MCF 10A (cell line): ENCODE measurements around the gene CTSZ. TPM values are rescaled to one million over a fixed set of nuclear protein-coding genes. Genes with fewer than 3 reads are reported as not detected.
A peak's percentile ranks its signal among the peaks of the same experiment; 100 is the strongest.

Experiments used
- BruUV-seq: library from RNA; stranded (reverse); fragments of 400-500 nt; replicated peaks from 2 replicates; lab custom pipeline; 2021; lab: Mats Ljungman, UMichigan
- CTCF ChIA-PET: fragments of 300-600 bp; sonication (Branson Sonifier 250); formaldehyde crosslinking; extraction: SDS; loops from one replicate; lab custom pipeline; 2021; ENCODE audit warnings: antibody characterized with exemption, inconsistent platforms; lab: Yijun Ruan, JAX
- POLR2A ChIA-PET: fragments of 300-600, 350-650 bp; sonication (Branson Sonifier 250); formaldehyde crosslinking; extraction: SDS; loops from one replicate; lab custom pipeline; 2020; ENCODE audit warnings: antibody characterized with exemption, inconsistent platforms; lab: Yijun Ruan, JAX
- DNase-seq: peaks from one replicate; pipeline ENCODE4 v3.0.0-alpha.2; 2018; ENCODE audit not compliant: unreplicated experiment
- H3K27ac Mint-ChIP-seq: one replicate; pipeline ENCODE4 v1.8.0; 2022; ENCODE audit warnings: mild to moderate bottlenecking, low read depth, mixed read lengths; ENCODE audit not compliant: unreplicated experiment
- H3K27me3 Mint-ChIP-seq: one replicate; pipeline ENCODE4 v1.8.0; 2022; ENCODE audit warnings: mixed read lengths; ENCODE audit not compliant: insufficient read depth, unreplicated experiment
- H3K36me3 Mint-ChIP-seq: one replicate; pipeline ENCODE4 v1.8.0; 2022; ENCODE audit warnings: mild to moderate bottlenecking, moderate library complexity, mixed read lengths; ENCODE audit not compliant: insufficient read depth, unreplicated experiment
- H3K4me1 Mint-ChIP-seq: one replicate; pipeline ENCODE4 v1.8.0; 2022; ENCODE audit warnings: mixed read lengths; ENCODE audit not compliant: insufficient read depth, unreplicated experiment
- H3K4me3 Mint-ChIP-seq: one replicate; pipeline ENCODE4 v1.8.0; 2022; ENCODE audit warnings: mild to moderate bottlenecking, moderate library complexity, mixed read lengths; ENCODE audit not compliant: unreplicated experiment
- H3K9me3 Mint-ChIP-seq: one replicate; pipeline ENCODE4 v1.8.0; 2022; ENCODE audit warnings: mixed read lengths; ENCODE audit not compliant: unreplicated experiment
- CTCF ChIP-seq: fragments of 200-600 bp; IDR thresholded peaks from one replicate; pipeline ENCODE4 v1.8.0; 2022; ENCODE audit warnings: antibody characterized with exemption, mild to moderate bottlenecking; ENCODE audit not compliant: unreplicated experiment
- intact Hi-C: fragments of 100-400 bp; cut with micrococcal nuclease; formaldehyde crosslinking; loops from 2 replicates; pipeline ENCODE4 v1.14.1; 2022
- total RNA-seq: library from RNA; stranded (reverse); gene quantifications from 2 replicates; pipeline ENCODE4 v1.2.3, GENCODE V29; 2022

CTSZ gene
- total RNA-seq, 1 experiment from 2014 or later: 96.6 TPM

- POLR2A ChIA-PET: interaction anchor here (0.6 to 0.9 kb wide), 5 partner anchors 8 to 126 kb away, joined by 3 to 6 read pairs (median 3); partner anchors contain the start of gene ATP5F1E
- CTCF ChIA-PET: interaction anchor here (0.6 to 1.1 kb wide), 4 partner anchors 9 to 452 kb away, joined by 3 to 4 read pairs (median 3); no protein-coding TSS in a partner anchor
- H3K9me3 Mint-ChIP-seq: no peaks in the 10 kb centered on the region
- DNase-seq: no peak
- peaks cover 63% of the 10 kb centered on the region for H3K36me3 Mint-ChIP-seq
- intact Hi-C loops: no loop called here
- H3K4me3 Mint-ChIP-seq: no peak overlapping the region
- no TSS peak for BruUV-seq
- peaks cover 30% of the 10 kb centered on the region for H3K4me1 Mint-ChIP-seq
- TF ChIP-seq CTCF: no peak
- H3K27ac Mint-ChIP-seq: no peak overlapping the region
- H3K27me3 Mint-ChIP-seq: no peaks in the 10 kb centered on the region
These were observed 16.6 kb upstream of the CTSZ start for GRCh38 chr20:59023616-59024015.

- peaks cover 54% of the 10 kb centered on the region for H3K36me3 Mint-ChIP-seq
- no peaks in the 10 kb centered on the region for H3K9me3 Mint-ChIP-seq
- H3K27ac Mint-ChIP-seq: no peak overlapping the region
- ChIA-PET CTCF (interaction anchor here (0.7 to 1.1 kb wide), 4 partner anchors 8 to 208 kb away, joined by 3 to 4 read pairs (median 4); no protein-coding TSS in a partner anchor), POLR2A (interaction anchor here (0.8 to 6.5 kb wide), 5 partner anchors 8 to 125 kb away, joined by 3 to 70 read pairs (median 4); partner anchors contain the start of gene ATP5F1E)
- H3K4me3 Mint-ChIP-seq: no peak overlapping the region
- no peaks in the 10 kb centered on the region for H3K27me3 Mint-ChIP-seq
- no peak for TF ChIP-seq CTCF
- BruUV-seq: no TSS peak
- intact Hi-C loops: no loop called here
- DNase-seq: no peak
- peaks cover 24% of the 10 kb centered on the region for H3K4me1 Mint-ChIP-seq
These were observed 15.7 kb upstream of the CTSZ start for GRCh38 chr20:59022754-59023153.

- H3K27me3 Mint-ChIP-seq: no peaks in the 10 kb centered on the region
- no TSS peak for BruUV-seq
- POLR2A ChIA-PET: interaction anchor here (0.6 to 6.5 kb wide), 7 partner anchors 10 to 151 kb away, joined by 3 to 70 read pairs (median 4); partner anchors contain the start of genes ATP5F1E and PRELID3B
These were observed 14.0 kb upstream of the CTSZ start for GRCh38 chr20:59020938-59021551.

More at GRCh38 chr20:59020938-59021551, 14.0 kb upstream of the CTSZ start:
- Mint-ChIP-seq H3K9me3 (no peaks in the 10 kb centered on the region), H3K27ac (peak overlapping the region; percentile 83), H3K4me1 (peaks cover 22% of the 10 kb centered on the region), H3K36me3 (peaks cover 37% of the 10 kb centered on the region), H3K4me3 (peak overlapping the region; percentile 40)
- intact Hi-C loops: no loop called here
- CTCF ChIA-PET: interaction anchor here (0.6 to 1.2 kb wide), 4 partner anchors 11 to 220 kb away, joined by 3 to 6 read pairs (median 4); partner anchors contain the start of gene ATP5F1E
- no peak for TF ChIP-seq CTCF
- DNase-seq: peak; percentile 82
